Measurements from ENCODE around the gene TDG.

The TDG gene

GRCh38 chr12:103975368-103975767 is 9.7 kb downstream of the TDG start:
- no peak for TF ChIP-seq CTCF (IDR thresholded peaks at IDR 0.05; ENCODE audit: insufficient read depth, missing control alignments)
- no peak for DNase-seq (ENCODE audit: insufficient read length, low spot score)
- no peak for FAIRE-seq

GRCh38 chr12:103978384-103978982 is 12.8 kb downstream of the TDG start:
- FAIRE-seq (no peak), DNase-seq (ENCODE audit: insufficient read length, low spot score) (no peak)
- no peak for TF ChIP-seq CTCF (IDR thresholded peaks at IDR 0.05; ENCODE audit: insufficient read depth, missing control alignments)

GRCh38 chr12:103986829-103987228 is 21.2 kb downstream of the TDG start:
- FAIRE-seq (no peak), DNase-seq (ENCODE audit: insufficient read length, low spot score) (no peak)
- TF ChIP-seq CTCF (IDR thresholded peaks at IDR 0.05; ENCODE audit: insufficient read depth, missing control alignments), result no peak

- no peak for TF ChIP-seq CTCF (IDR thresholded peaks at IDR 0.05; ENCODE audit: insufficient read depth, missing control alignments)
- FAIRE-seq, result no peak
- DNase-seq (ENCODE audit: insufficient read length, low spot score), result no peak
These were observed 28.6 kb downstream of the TDG start for GRCh38 chr12:103994235-103994634.

GRCh38 chr12:103996595-103996994 is 30.9 kb downstream of the TDG start:
- FAIRE-seq (no peak), DNase-seq (ENCODE audit: insufficient read length, low spot score) (no peak)
- TF ChIP-seq CTCF (IDR thresholded peaks at IDR 0.05; ENCODE audit: insufficient read depth, missing control alignments), result no peak

- no peak for TF ChIP-seq CTCF (IDR thresholded peaks at IDR 0.05; ENCODE audit: insufficient read depth, missing control alignments)
- no peak for DNase-seq (ENCODE audit: insufficient read length, low spot score)
- FAIRE-seq, result no peak
These were observed 31.7 kb downstream of the TDG start for GRCh38 chr12:103997286-103997900.

GRCh38 chr12:103998976-103999375 is 33.3 kb downstream of the TDG start:
- DNase-seq (ENCODE audit: insufficient read length, low spot score) (no peak), FAIRE-seq (no peak)
- no peak for TF ChIP-seq CTCF (IDR thresholded peaks at IDR 0.05; ENCODE audit: insufficient read depth, missing control alignments)
